M059J (cell line): ENCODE measurements around the gene HEXD. TPM values are rescaled to one million over a fixed set of nuclear protein-coding genes. Genes with fewer than 3 reads are reported as not detected.

ENCODE experiments used
- DNase-seq: peaks from one replicate; pipeline ENCODE4 v3.0.0-alpha.2; 2012; ENCODE audit warnings: low read depth
- total RNA-seq: library from RNA; depleted of rRNA; stranded (reverse); fragments of >200 nt; shearing (Covaris generic); gene quantifications from 2 replicates; pipeline ENCODE4 v1.2.3, GENCODE V29; 2014; rRNA removed

Gene HEXD
- total RNA-seq, 1 experiment from 2014 or later, result 7.3 TPM

GRCh38 chr17:82489851-82490511 is 71.8 kb downstream of the HEXD start:
- DNase-seq, result no peak

- DNase-seq, result no peak
These were observed 72.5 kb downstream of the HEXD start for GRCh38 chr17:82490512-82491195.

- DNase-seq, result no peak
These were observed 73.0 kb downstream of the HEXD start for GRCh38 chr17:82491196-82491530.

- DNase-seq, result no peak
These were observed 73.4 kb downstream of the HEXD start for GRCh38 chr17:82491533-82491932.

Other genes starting within 250 kb of the HEXD start
- 0.91 and 3.4 TPM in 2 replicates for gene CCDC57, start 205.5 kb upstream of the HEXD start, total RNA-seq
- 48.1 and 84.8 TPM in 2 replicates for gene SLC16A3, start 189.3 kb upstream of the HEXD start, total RNA-seq
- gene CSNK1D, start 144.6 kb upstream of the HEXD start, total RNA-seq, result 41.6 and 43.7 TPM in 2 replicates
- not detected in 2 replicates for gene CD7, start 100.7 kb upstream of the HEXD start, total RNA-seq
- 30.2 and 41.0 TPM in 2 replicates for gene SECTM1, start 84.6 kb upstream of the HEXD start, total RNA-seq
- 0.05 TPM in 1 of 2 replicates, not detected in the other for gene TEX19, start 59.1 kb upstream of the HEXD start, total RNA-seq
- gene UTS2R, start 46.6 kb upstream of the HEXD start, total RNA-seq, result not detected in 2 replicates
- gene OGFOD3, start 239 bp downstream of the HEXD start, total RNA-seq, result 34.5 and 57.7 TPM in 2 replicates
- gene CYBC1, start 32.4 kb downstream of the HEXD start, total RNA-seq, result 45.1 and 55.5 TPM in 2 replicates
- 68.2 and 84.2 TPM in 2 replicates for gene NARF, start 40.4 kb downstream of the HEXD start, total RNA-seq
- 21.4 and 30.7 TPM in 2 replicates for gene FOXK2, start 101.4 kb downstream of the HEXD start, total RNA-seq
- 68.1 and 97.9 TPM in 2 replicates for gene WDR45B, start 230.1 kb downstream of the HEXD start, total RNA-seq